HG02885 (cell line): ENCODE results near the gene HSD17B2.
"Not testable (repeated sequence)": the region's sequence is repeated elsewhere in the genome, so short reads cannot be mapped to it uniquely, and the experiment has no call there.

Experiments
- ATAC-seq: cut with Tn5 transposase; IDR thresholded peaks from one replicate; pipeline ENCODE4 v1.9.1; 2021; ENCODE audit warnings: mild to moderate bottlenecking; ENCODE audit not compliant: unreplicated experiment, poor library complexity

Gene HSD17B2, protein sequence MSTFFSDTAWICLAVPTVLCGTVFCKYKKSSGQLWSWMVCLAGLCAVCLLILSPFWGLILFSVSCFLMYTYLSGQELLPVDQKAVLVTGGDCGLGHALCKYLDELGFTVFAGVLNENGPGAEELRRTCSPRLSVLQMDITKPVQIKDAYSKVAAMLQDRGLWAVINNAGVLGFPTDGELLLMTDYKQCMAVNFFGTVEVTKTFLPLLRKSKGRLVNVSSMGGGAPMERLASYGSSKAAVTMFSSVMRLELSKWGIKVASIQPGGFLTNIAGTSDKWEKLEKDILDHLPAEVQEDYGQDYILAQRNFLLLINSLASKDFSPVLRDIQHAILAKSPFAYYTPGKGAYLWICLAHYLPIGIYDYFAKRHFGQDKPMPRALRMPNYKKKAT

DNA sequence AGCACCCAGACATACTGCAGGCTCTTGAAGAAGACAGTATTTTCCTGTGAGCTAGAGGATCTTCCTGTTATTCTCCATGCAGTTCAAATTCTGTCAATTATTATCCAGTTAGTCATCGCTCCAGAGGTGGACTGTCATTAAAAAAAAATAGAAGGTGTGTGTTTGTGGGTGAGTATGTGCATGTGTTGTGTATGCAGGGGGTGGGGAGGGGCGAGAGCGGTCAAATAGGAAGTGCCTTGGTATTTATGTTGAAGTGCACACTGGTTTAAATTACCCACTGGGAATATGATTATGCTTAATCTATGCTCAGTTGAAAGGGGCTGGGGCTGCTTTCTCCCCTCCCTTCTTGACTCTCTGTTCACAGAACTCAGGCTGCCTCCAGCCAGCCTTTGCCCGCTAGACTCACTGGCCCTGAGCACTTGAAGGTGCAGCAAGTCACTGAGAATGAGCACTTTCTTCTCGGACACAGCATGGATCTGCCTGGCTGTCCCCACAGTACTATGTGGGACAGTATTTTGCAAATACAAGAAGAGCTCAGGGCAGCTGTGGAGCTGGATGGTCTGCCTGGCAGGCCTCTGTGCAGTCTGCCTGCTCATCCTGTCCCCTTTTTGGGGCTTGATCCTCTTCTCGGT lies at the start of gene HSD17B2:
Gene HSD17B2 (plus strand): TSS at position 273 of the 632 bp plus-strand sequence. CDS start 172 bp downstream, at position 445.
- no peak for ATAC-seq

DNA sequence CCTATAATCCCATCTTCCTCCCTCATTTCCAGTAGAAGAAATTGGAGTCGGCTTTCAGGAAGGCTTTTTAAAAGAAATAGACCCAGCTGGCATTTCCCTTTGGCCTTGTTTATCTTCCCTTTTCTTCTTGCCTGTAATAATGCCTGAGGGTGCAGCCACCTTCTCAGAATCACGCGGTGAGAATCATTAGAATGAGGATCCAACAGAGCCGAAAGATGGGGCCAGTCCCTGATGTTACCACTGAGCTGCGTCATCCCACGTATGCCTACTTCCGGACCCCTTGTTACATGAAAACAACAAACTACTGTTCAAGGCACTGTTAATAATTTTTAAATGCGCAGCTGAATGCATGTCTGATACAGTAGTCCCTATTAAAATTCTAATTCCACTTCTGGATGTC lies 47.9 kb upstream of the HSD17B2 start:
- no peak for ATAC-seq

DNA sequence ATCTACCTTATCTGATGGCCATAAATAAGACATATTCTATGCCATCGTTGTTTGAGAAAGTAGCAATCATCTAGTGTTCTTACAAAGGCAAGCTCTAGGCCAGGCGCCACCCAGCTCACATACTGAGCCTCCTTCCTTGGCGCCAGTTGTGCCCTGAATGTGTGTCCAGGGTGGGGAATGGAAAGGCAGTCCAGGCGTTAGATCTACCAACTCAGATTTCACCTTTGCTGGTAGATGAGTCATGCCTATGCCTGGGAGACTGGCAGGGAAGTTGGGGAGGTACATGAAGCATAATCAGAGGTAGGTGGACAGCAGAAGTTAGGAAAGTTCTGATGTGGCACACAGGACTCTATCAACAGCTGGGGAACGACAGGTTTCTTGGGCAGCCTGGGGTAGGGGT lies 47.3 kb upstream of the HSD17B2 start:
- ATAC-seq, result no peak

DNA sequence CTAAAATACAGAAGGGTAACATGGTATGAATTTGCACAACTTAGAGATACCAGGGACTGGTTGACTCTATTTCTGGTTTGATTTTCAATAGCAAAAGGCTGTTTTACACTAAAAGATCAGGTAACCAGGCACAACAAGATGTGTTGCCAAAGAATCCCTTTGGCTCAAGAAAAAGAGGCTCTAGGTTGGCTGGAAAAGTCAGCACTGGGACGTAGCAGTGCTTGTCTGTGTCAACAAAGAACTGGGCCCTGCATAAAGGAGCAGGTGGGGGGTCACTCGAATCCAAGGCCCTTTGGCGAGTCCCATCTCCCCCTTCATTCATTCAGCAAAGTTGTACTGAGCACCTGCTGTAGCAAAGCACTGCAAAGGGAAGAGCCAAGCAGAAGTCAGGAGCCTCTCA lies 42.2 kb upstream of the HSD17B2 start:
- ATAC-seq, result no peak

DNA sequence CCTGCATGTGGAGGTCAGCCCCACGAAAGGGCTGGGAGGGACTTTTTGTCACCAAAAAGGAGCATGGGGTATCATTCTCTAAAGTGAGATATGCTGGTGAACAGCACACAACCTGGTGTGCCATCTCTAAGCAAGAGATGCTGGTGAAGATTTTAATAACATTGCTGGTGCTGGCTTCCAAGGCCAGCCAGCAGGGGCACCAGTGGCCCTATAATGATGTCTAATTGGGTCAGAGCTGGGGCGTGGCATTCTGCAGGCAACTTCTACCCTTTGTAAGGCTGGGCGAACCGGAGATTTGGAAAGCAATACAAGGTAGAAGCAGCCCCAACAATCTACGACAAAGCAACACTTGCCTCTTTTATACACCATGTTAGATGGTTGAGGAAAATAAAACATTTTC lies 40.6 kb upstream of the HSD17B2 start:
- no peak for ATAC-seq

DNA sequence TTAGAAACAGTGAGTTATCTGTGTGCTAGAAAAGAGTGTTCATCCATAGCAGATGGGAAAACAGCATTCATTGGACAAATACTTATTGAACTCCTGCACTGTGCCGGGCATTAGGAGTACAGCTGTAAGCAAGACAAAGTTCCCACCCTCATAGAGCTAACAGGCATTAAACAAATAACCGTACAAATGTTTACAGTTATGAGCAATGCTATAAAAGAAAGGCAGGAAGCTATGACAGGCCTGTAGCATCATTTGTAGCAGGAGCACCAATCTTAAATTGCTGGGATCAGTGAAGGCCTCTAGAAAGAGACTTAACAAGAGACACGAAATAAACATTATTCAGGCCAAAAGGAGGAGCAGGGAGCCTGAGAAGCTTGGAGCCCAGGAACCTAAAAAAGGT lies 39.4 kb upstream of the HSD17B2 start:
- no peak for ATAC-seq

DNA sequence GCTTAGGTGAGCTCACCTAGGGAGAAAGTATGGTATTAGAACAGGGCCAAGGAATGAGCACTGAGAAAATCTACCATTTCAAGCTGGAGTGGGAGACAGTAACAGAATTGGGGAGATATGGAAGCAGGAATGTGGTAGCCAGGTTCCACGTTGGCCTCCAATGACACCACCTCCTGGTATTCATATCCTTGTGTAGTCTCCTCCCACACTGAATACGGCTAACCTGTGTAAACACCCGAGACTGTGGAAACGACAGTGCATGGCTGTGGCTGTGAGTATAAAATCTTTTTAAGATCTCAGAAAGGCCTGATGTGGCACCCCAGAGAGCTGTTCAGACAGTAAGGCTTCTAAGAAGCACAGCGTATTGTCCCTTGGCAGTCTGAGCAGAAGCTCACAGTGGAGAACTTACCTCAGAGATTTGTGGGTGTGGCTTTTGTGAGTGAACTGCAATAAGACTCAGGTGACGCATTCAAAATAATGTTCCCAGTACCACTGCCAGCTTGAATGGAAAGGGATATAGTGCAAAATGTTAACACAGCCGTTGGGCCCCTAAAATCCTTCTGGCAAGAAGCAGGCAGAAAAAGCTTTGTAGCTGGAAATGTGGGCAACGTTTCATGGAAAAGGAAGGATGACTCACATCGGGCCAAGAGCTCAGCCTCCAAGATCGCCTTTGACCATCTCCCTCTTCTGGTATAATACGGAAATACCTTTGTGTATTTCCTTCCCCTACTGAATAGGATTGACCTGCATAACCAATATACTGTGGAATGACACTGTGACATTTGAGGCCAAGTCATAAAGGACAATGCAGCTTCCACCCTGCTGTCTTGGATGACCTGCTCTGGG lies 38.2 kb upstream of the HSD17B2 start:
- no peak for ATAC-seq

DNA sequence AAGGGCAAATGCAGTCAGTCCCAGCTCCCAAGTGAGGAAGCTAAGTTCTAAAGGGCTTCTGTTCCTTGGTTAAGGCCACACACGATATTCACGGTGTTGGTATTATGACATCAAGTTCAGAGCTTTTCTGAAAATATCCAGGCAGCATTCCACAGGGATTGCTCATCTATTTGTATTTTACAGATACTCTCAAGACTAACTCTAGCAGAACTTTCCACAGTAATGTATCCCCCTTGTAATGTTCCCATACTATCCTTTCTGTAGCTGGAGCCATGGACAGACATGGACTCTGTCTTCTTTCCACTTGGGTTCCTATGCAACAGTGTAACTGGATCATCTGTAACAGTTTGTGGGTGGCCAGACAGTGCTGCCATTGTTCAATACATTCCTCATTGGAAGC lies 37.3 kb upstream of the HSD17B2 start:
- ATAC-seq, result no peak

DNA sequence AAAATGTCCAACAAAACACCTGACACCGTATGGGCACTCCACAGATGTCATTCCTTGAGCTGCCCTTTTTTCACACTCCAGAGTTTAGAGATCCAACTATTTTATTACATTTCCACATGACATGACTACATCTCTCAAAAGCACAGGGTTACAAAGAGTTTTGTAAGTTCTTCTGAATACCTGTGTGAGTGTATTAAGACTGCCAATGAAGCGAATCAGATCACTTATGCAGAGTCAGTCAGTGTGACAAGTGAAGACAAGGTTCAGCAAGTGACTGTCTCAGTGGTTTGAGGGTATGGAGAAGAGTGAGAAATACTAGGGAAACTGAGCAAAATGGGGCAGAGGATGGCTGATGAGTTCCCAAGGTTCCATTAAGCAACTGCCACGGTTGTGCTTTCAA lies 32.2 kb upstream of the HSD17B2 start:
- no peak for ATAC-seq

DNA sequence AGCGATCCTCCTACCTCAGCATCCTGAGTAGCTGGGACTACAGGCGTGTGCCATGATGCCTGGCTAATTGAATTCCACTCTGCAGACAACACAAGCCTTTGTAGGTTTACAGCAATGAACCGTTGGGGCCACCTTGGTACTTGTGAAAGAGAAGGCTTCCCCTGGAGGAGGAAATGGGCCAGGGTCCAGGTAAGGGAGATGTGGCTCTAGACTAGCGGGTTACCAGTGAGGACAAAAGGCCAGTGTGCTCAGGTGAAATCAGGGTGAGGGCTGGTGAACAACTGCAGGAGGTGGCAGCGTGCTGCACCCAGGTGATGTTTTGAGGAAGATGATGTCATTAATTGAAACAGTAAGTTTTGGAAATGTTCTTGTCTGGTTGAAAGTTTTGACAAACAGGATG lies 30.5 kb upstream of the HSD17B2 start:
- ATAC-seq, result no peak

DNA sequence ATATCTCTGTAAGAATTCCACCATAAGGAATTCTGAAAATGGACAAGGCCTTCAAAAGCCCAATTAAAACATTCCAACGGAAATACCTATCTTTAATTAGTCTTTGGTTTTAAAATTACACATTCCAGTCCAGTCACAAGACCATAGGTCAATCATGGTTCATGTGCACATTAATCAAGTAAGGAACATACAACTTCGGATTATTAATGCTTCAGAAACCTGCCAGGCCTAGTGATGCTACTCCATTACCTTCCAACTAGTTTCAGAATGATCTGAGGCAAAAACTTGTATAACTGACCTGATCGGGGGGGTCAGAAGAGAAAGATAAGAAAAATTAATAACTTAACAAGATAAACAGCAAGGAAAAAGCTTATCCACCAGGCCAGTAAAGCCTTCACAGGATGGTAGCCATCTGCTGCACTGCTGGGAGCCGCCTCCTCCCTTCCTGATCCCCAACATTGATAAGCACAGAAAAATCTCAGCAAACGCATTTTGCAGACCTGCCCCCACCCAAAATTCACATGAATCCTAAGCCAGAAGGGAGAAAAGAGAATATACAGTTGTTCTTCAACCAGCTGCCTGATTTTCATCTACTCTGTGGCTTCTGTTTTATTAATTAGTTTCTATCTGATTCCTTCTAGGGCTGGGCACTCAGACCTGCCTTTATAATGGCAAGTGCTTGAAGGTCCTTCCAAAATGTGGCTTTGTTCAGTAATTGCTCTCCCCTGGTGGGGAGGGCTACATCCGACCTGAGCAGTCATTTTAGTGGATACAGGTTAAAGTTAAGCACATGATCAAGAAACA lies 29.8 kb upstream of the HSD17B2 start:
- ATAC-seq, result no peak

DNA sequence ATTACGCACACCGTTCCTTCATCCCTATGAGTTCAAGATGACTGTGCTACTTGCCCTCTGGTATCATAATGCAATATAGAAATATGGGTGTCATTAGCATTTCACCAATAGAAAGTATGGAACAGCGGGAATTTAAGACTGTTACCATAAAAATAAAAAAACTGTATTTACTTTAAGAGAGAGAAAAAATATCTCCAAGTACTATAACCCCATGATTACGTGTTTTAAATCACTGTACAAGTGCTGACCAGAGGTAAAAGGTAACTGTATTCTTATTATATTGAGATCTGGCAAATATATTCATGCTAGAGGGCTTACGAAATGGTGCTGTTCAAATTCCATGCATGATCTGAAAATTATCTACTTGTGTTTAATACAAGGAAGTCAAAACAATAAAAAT lies 29.0 kb upstream of the HSD17B2 start:
- no peak for ATAC-seq

DNA sequence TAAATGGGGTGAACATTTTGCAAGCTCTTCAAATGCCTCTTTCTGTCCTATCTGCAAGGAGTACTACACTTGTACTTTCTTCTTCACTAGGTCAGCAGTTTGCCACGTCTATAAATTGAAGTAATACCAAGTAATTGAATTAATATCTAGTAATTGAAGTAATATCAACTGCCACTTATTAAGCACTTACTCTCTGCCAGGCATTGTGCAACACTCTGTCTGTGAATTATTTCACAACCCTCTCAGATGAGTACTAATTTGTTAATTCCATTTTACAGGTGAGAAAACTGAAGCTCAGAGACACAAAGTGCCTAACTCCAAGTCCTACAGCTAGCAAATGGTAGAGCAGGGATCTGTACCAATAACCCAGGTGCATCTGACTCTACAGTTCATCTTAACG lies 27.9 kb upstream of the HSD17B2 start:
- ATAC-seq, result no peak

DNA sequence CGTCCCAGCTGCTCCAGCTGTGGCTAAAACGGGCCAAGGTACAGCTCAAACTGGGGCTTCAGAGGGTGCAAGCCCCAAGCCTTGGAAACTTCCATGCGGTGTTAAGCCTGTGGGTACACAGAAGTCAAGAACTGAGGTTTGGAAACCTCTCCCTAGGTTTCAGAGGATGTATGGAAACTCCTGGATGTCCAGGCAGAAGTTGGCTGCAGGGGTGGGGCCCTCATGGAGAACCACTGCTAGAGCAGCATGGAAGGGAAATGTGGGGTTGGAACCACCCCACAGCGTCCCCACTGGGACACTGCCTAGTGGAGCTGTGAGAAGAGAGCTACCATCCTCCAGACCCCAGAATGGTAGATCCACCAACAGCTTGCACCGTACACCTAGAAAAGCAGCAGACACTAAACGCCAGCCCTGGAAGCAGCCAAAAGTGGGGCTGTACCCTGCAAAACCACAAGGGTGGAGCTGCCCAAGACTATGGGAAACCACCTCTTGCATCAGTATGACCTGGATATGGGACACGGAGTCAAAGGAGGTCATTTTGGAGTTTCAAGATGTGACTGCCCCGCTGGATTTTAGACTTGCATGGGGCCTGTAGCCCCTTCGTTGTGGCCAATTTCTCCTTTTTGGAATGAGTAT lies 26.0 kb upstream of the HSD17B2 start:
- ATAC-seq, result no peak

DNA sequence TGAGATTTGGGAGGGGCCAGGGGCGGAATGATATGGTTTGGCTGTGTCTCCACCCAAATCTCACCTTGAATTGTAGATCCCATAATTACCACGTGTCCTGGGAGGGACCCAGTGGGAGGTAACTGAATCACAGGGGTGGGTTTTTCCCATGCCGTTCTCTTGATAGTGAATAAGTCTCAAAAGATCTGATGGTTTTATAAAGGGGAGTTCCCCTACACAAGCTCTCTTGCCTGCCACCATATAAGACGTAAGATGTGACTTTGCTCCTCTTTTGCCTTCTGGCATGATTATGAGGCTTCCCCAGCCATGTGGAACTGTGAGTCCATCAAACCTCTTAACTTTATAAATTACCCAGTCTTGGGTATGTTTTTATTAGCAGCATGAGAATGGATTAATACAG lies 25.3 kb upstream of the HSD17B2 start:
- not testable (repeated sequence) for ATAC-seq

DNA sequence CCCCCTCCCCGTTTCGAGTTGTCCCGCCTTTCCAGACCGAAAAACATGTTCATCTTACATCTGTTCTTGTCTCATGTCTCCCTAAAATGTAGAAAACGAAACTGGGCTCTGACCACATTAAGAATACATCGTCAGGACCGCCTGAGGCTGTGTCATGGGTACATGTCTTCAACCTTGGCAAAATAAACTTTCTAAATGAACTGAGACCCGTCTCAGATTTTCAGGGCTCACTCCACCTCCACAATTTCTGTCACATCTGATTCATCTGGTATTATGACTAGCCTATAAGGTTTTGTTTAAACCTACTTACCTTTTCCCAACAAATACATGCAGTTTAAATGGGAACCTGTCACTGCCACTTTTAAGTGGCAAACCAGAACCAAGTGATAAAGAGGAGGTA lies 24.4 kb upstream of the HSD17B2 start:
- ATAC-seq, result no peak

DNA sequence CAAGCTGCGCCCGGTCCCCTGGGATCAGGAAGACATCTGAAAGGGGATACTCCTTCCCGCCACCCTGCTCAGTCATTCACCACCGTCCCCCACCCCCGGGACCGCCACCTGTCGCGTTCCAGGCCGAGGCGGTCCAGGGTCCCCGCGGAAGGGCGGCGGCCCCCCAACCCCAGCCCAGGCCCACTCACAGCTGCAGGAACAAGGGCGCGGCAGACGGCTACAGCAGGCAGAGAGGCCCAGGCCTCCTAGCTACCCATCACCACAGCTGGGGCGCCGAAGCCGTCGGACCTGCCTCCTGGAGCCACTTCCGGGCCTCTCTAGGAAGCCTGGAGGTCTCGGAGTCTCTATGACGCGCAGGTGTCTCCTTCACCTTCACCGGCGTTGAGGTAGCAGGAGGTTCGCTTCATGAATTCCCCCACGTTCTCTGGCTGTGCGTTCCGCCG lies 23.8 kb upstream of the HSD17B2 start, which contains the start of gene SDR42E1:
Gene SDR42E1 (minus strand): TSS at position 272 of the 443 bp plus-strand sequence. CDS start 10,612 bp downstream, outside the sequence.
- ATAC-seq, result peak; percentile 96

DNA sequence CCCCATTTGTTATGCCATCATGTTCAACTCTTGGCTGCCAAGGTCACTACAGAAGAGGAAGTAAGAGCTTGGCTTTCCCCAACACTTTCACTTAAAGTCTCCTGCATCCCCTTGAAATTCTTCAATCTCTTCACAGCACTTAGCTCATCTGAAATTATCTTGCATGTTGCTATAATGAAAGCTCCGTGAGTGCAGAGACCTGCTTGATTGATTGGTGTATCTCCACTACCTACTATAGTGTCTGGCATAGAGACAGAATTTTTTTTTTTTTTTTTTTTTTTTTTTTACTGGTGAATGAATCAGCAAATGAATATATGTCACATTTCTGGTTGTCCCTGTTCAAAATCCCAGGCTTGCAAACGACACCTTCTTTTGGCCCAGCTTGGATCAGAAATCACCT lies 21.9 kb upstream of the HSD17B2 start:
- no peak for ATAC-seq

DNA sequence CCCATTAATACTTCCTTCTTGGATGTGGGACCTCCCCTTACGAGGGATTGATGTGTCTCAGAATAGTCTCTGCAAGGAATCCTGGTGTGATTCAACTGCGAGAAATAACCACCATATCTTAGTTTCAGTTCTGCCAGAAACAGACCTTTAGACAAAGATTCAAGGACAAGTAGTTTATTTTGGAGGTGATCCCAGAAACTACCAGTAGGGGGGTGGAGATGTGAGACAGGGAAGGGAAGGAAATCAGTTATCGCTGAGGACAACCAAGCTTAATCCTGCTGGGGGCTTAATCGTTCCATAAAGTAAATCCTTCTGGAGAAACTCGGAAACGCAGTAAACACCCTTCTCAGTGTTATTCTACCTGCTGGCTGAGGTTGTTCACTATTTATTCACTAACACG lies 18.8 kb upstream of the HSD17B2 start:
- ATAC-seq, result no peak

DNA sequence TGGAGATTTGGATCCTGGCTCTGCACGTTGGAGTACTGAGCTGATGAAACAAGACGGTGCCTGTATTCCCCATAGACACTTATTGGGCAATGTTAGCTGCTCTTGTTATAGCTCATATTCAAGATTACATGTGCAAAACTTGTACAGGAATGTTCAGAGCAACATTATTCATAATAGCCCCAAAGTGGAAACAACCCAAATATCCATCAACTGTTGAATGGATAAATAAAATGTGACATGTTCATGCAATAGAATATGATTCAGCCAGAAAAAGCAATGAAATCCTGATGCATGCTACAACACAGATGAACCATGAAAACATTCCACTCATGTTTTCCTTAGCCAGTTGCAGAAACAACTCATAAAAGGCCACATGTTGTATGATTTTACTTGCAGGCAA lies 18.1 kb upstream of the HSD17B2 start:
- no peak for ATAC-seq
